ENCODE results near the gene PTGES3. TPM values are rescaled to one million over a fixed set of nuclear protein-coding genes. Genes with fewer than 3 reads are reported as not detected.

Gene PTGES3
- total RNA-seq, 1 donor: 96.7 TPM

DNA sequence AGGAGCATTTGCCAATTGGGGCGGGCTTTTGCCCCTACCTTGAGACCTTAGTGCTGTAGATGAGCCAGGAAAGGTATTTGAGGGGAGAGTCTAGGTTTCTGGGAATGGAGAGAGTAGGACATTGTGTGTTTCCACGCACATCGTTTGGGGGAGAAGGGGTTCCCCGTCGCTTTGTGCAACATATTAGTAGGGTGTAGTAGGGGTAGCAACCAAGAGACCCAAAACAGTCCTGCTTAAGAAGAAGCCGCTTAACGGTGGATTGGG, 694 bp upstream of the PTGES3 start:
- TF ChIP-seq, protein P1, sequence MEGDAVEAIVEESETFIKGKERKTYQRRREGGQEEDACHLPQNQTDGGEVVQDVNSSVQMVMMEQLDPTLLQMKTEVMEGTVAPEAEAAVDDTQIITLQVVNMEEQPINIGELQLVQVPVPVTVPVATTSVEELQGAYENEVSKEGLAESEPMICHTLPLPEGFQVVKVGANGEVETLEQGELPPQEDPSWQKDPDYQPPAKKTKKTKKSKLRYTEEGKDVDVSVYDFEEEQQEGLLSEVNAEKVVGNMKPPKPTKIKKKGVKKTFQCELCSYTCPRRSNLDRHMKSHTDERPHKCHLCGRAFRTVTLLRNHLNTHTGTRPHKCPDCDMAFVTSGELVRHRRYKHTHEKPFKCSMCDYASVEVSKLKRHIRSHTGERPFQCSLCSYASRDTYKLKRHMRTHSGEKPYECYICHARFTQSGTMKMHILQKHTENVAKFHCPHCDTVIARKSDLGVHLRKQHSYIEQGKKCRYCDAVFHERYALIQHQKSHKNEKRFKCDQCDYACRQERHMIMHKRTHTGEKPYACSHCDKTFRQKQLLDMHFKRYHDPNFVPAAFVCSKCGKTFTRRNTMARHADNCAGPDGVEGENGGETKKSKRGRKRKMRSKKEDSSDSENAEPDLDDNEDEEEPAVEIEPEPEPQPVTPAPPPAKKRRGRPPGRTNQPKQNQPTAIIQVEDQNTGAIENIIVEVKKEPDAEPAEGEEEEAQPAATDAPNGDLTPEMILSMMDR (IDR thresholded peaks at IDR 0.05; ENCODE audit: insufficient read depth, low read depth, low read length): no peak
- H3K4me3 ChIP-seq (ENCODE audit: low read depth, low read length): peak overlapping the region; percentile 63
- DNase-seq (ENCODE audit: low read depth): no peak

DNA sequence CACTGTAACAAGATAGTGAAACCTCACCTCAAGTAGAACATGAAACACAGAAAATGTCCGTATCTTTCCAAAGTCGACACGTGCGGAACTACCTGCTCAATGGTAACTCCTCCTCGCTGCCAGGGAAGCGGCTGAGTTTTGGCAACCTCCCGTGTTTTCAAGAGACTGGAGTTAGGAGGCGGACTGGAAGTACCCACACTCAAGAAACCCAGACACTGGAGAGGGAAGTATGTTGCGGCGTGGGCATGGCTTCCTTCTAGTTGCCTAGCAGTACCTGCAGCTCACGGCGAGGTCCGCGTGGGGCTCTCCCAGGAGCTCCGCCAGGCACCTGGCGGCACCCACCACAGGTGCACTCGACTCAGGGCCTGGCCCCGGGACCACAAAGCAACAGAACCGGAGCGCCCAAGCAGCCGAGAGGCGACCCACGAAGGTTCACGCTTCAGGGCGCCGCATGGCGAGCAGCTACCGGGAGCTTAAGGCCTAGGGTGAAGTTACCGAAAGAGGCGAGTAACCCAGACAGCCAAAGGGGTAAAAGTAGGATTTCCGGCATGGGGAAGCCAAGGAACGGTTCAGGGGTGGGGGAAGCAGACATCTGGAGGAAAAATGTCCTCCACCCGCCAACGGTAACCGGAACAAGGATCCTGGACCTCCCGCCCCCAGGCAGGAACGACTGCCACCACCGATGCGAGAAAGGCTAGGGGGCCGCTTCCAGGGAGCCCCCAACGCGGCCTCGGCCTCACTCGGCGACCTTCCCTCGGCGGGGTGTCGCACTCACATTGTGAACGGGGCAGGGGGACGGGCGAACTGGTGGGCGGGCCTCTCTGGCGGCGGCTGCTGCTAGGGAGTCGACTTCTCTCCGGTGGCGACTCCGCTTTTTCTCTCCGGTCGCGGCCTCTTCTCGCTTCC, 608 bp downstream of the PTGES3 start:
- DNase-seq (ENCODE audit: low read depth): peak; percentile 48
- TF ChIP-seq, protein P1 (IDR thresholded peaks at IDR 0.05; ENCODE audit: insufficient read depth, low read depth, low read length): no peak
- peak overlapping the region; percentile 98 for H3K4me3 ChIP-seq (ENCODE audit: low read depth, low read length)

DNA sequence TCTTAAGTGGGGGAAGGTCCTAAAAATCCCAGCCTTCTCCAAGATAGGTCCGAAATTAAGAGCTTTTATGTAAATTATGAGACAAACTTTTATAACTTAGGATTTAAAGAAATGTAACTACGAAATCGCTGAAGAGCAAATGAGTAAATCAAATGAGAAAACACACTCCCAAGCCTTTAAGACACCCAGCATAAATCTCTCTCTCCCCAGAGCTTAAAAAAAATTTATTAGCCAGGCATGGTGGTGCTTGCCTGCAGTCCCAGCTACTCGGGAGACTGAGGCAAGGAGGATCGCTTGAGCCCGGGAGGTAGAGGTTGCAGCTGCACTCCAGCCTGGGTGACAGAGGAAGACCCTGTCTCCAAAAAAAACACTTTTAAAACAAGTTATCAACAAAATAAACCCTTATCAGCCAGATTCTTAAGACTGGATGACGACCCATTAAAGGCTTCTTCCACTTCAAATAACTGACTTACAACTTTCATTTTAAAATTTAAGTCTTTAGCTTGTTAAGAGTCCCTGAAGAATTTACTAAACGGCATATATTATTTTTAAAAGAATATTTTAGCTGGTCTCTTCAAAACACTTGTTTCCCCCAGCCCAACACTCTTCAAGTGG, 3.2 kb downstream of the PTGES3 start:
- TF ChIP-seq, protein P1 (IDR thresholded peaks at IDR 0.05; ENCODE audit: insufficient read depth, low read depth, low read length): no peak
- H3K4me3 ChIP-seq (ENCODE audit: low read depth, low read length): peak overlapping the region; percentile 44
- DNase-seq (ENCODE audit: low read depth): peak; percentile 56

DNA sequence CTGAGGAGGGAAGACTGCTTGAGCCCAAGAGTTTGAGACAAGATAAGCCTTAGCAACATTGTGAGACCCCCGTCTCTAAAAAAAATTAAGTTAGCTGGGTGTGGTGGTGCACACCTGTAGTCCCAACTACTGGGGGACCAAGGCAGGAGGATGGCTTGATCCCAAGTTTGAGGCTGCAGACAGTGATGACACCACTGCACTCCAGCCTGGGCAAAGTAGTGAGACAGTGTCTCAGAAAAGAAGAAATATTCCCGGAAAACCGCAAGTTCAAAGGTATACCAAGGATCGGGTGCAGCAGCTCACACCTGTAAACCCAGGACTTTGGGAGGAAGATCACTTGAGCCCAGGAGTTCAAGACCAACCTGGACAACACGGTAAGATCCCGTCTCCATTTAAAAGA, 5.8 kb downstream of the PTGES3 start:
- H3K4me3 ChIP-seq (ENCODE audit: low read depth, low read length): no peak overlapping the region
- TF ChIP-seq, protein P1 (IDR thresholded peaks at IDR 0.05; ENCODE audit: insufficient read depth, low read depth, low read length): no peak
- DNase-seq (ENCODE audit: low read depth): no peak

DNA sequence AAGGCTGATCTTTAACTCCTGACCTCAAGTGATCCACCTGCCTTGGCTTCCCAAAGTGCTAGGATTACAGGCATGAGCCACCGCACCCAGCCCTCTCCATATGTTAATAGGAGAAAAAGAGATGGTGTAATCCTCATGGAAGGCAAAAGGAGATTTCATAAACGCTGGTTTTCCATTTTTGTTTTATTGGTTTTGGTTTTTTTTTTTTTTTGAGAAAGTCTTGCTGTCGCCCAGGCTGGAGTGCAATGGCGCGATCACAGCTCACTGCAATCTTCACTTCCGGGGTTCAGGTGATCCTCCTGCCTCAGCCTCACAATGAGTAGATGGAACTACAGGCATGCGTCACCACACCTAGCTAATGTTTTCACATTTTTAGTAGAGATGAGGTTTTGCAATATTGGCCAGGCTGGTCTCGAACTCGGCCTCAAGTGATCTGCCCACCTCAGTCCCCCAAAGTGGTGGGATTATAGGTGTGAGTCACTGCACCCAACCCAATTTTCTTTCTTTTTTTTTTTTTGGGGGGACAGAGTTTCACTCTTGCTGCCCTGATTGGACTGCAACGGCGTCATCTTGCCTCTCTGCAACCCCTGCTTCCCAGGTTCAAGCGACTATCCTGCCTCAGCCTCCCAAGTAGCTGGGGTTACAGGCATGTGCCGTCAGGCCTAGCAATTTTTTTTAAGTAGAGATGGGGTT, 8.1 kb downstream of the PTGES3 start:
- TF ChIP-seq, protein P1 (IDR thresholded peaks at IDR 0.05; ENCODE audit: insufficient read depth, low read depth, low read length): no peak
- H3K4me3 ChIP-seq (ENCODE audit: low read depth, low read length): no peak overlapping the region
- DNase-seq (ENCODE audit: low read depth): no peak

DNA sequence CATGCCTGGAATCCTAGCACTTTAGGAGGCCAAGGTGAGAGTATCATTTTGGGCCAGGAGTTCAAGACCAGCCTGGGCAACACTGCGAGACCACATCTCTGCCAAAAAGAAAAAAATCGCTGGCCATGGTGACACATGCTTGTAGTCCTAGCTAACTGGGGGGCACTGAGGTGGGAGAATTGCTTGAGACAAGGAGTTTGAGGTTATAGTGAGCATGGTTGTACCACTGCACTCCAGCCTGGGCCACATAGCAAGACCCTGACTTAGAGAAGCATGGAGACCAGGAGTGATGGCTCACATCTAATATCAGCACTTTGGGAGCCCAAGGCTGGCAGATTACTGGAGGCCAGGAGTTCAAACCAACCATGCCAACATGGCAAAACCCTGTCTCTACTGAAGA, 9.2 kb downstream of the PTGES3 start:
- H3K4me3 ChIP-seq (ENCODE audit: low read depth, low read length): no peak overlapping the region
- no peak for DNase-seq (ENCODE audit: low read depth)
- TF ChIP-seq, protein P1 (IDR thresholded peaks at IDR 0.05; ENCODE audit: insufficient read depth, low read depth, low read length): no peak
